ENCODE data around the gene LILRA1. TPM values are rescaled to one million over a fixed set of nuclear protein-coding genes. Genes with fewer than 3 reads are reported as not detected.
A peak's percentile ranks its signal among the peaks of the same experiment; 100 is the strongest.
"Not testable (repeated sequence)": the region's sequence is repeated elsewhere in the genome, so short reads cannot be mapped to it uniquely, and the experiment has no call there.

LILRA1 gene
- total RNA-seq, 1 donor from 2014 or later = 0.11 TPM

- peak overlapping the region; percentile 92 for H3K27ac Mint-ChIP-seq
- peaks cover 58% of the 10 kb centered on the region for H3K36me3 Mint-ChIP-seq (ENCODE audit: low read depth)
- peaks cover 97% of the 10 kb centered on the region for H3K4me1 Mint-ChIP-seq
- H3K9me3 Mint-ChIP-seq, H3K27me3 Mint-ChIP-seq, CTCF ChIA-PET: not testable (repeated sequence)
- ATAC-seq (ENCODE audit: low read depth) = peak; percentile 85
- H3K4me3 Mint-ChIP-seq = peak overlapping the region; percentile 78
- intact Hi-C loops (cut with micrococcal nuclease) = loop anchor here (1.0 kb wide), 1 partner anchor 8 kb away; no protein-coding TSS in a partner anchor
- POLR2A ChIA-PET = interaction anchor here (1.2 kb wide), 1 partner anchor 9 kb away, joined by 4 read pairs; no protein-coding TSS in a partner anchor
- DNase-seq = peak; percentile 53
Observed at GRCh38 chr19:54624934-54625730, 31.7 kb downstream of the LILRA1 start.

- no peak for DNase-seq
- Mint-ChIP-seq H3K4me1 (peaks cover 98% of the 10 kb centered on the region), H3K36me3 (ENCODE audit: low read depth) (peaks cover 64% of the 10 kb centered on the region), H3K27me3 (no peaks in the 10 kb centered on the region), H3K9me3 (no peaks in the 10 kb centered on the region), H3K4me3 (no peak overlapping the region), H3K27ac (peak overlapping the region; percentile 92)
- TF ChIP-seq CTCF (IDR thresholded peaks at IDR 0.05) = no peak
- ChIA-PET CTCF (no interaction called here), POLR2A (interaction anchor here (1.5 to 1.7 kb wide), 2 partner anchors 10 to 421 kb away, joined by 3 to 7 read pairs; no protein-coding TSS in a partner anchor)
- intact Hi-C loops (cut with micrococcal nuclease) = no loop called here
- ATAC-seq (ENCODE audit: low read depth) = no peak
Observed at GRCh38 chr19:54626757-54627156, 33.3 kb downstream of the LILRA1 start.

- intact Hi-C loops (cut with micrococcal nuclease); H3K27me3 Mint-ChIP-seq; H3K4me3 Mint-ChIP-seq; ATAC-seq (ENCODE audit: low read depth); H3K9me3 Mint-ChIP-seq; CTCF ChIA-PET; DNase-seq: not testable (repeated sequence)
- peaks cover 90% of the 10 kb centered on the region for H3K4me1 Mint-ChIP-seq
- H3K36me3 Mint-ChIP-seq (ENCODE audit: low read depth) = peaks cover 70% of the 10 kb centered on the region
- peak overlapping the region; percentile 67 for H3K27ac Mint-ChIP-seq
- POLR2A ChIA-PET = interaction anchor here (0.6 to 1.7 kb wide), 2 partner anchors 12 to 22 kb away, joined by 3 to 7 read pairs; no protein-coding TSS in a partner anchor
Observed at GRCh38 chr19:54627912-54628311, 34.5 kb downstream of the LILRA1 start.

- DNase-seq; CTCF ChIA-PET; H3K9me3 Mint-ChIP-seq; intact Hi-C loops (cut with micrococcal nuclease); H3K27me3 Mint-ChIP-seq: not testable (repeated sequence)
- peaks cover 84% of the 10 kb centered on the region for H3K36me3 Mint-ChIP-seq (ENCODE audit: low read depth)
- ATAC-seq (ENCODE audit: low read depth) = peak; percentile 41
- peaks cover 68% of the 10 kb centered on the region for H3K4me1 Mint-ChIP-seq
- H3K27ac Mint-ChIP-seq = peak within 1 kb of the TSS; percentile 86
- POLR2A ChIA-PET = interaction anchor here (0.6 to 1.0 kb wide), 3 partner anchors 13 to 37 kb away, joined by 3 to 5 read pairs (median 3); partner anchors contain the start of gene LILRA1
- peak within 1 kb of the TSS; percentile 76 for H3K4me3 Mint-ChIP-seq
Observed at GRCh38 chr19:54630262-54630661, 36.8 kb downstream of the LILRA1 start, which contains the start of gene LILRB1. Gene LILRB1, plus strand, starts transcription at chr19:54630484. Its CDS starts 590 bp downstream, at chr19:54631074.

GRCh38 chr19:54630782-54631181 lies 37.4 kb downstream of the LILRA1 start:
- Mint-ChIP-seq H3K9me3 (no peaks in the 10 kb centered on the region), H3K4me1 (peaks cover 62% of the 10 kb centered on the region), H3K36me3 (ENCODE audit: low read depth) (peaks cover 86% of the 10 kb centered on the region), H3K4me3 (peak overlapping the region; percentile 76), H3K27me3 (no peaks in the 10 kb centered on the region), H3K27ac (peak overlapping the region; percentile 86)
- intact Hi-C loops (cut with micrococcal nuclease) = no loop called here
- ATAC-seq (ENCODE audit: low read depth) = peak; percentile 29
- ChIA-PET CTCF (no interaction called here), POLR2A (interaction anchor here (0.5 to 0.6 kb wide), 2 partner anchors 20 to 150 kb away, joined by 3 read pairs; no protein-coding TSS in a partner anchor)
- TF ChIP-seq CTCF (IDR thresholded peaks at IDR 0.05) = no peak
- DNase-seq = no peak

GRCh38 chr19:54631489-54632337 lies 38.3 kb downstream of the LILRA1 start:
- CTCF ChIA-PET; H3K4me3 Mint-ChIP-seq; ATAC-seq (ENCODE audit: low read depth); H3K9me3 Mint-ChIP-seq; DNase-seq; intact Hi-C loops (cut with micrococcal nuclease); H3K27me3 Mint-ChIP-seq; POLR2A ChIA-PET; H3K27ac Mint-ChIP-seq: not testable (repeated sequence)
- Mint-ChIP-seq H3K36me3 (ENCODE audit: low read depth) (peaks cover 86% of the 10 kb centered on the region), H3K4me1 (peaks cover 53% of the 10 kb centered on the region)

- H3K36me3 Mint-ChIP-seq (ENCODE audit: low read depth) = peaks cover 83% of the 10 kb centered on the region
- ATAC-seq (ENCODE audit: low read depth); intact Hi-C loops (cut with micrococcal nuclease): not testable (repeated sequence)
Observed at GRCh38 chr19:54632517-54632916, 39.1 kb downstream of the LILRA1 start.

More at GRCh38 chr19:54632517-54632916, 39.1 kb downstream of the LILRA1 start:
- POLR2A ChIA-PET, CTCF ChIA-PET, H3K27ac Mint-ChIP-seq, H3K27me3 Mint-ChIP-seq, H3K9me3 Mint-ChIP-seq, DNase-seq, H3K4me3 Mint-ChIP-seq: not testable (repeated sequence)
- H3K4me1 Mint-ChIP-seq = peaks cover 45% of the 10 kb centered on the region

Measured in activated B cell treated with CpG ODN at 0.5 μM for 24 hours (primary cell).